Activated CD8-positive, alpha-beta memory T cell treated with anti-CD3 and anti-CD28 coated beads for 24 hours (primary cell): ENCODE measurements around the gene NEB.
"Not testable (repeated sequence)": the region's sequence is repeated elsewhere in the genome, so short reads cannot be mapped to it uniquely, and the experiment has no call there.

ENCODE experiments used
- DNase-seq: peaks from one replicate; pipeline ENCODE4 v3.0.0-alpha.2; 2020

Gene NEB

GRCh38 chr2:151688719-151689118 lies 45.6 kb downstream of the NEB start:
- DNase-seq, result no peak

GRCh38 chr2:151682459-151683003 lies 51.7 kb downstream of the NEB start:
- no peak for DNase-seq

- DNase-seq, result no peak
These were observed 53.2 kb downstream of the NEB start for GRCh38 chr2:151681051-151681450.

GRCh38 chr2:151679994-151680393 lies 54.3 kb downstream of the NEB start:
- DNase-seq, result no peak

GRCh38 chr2:151678849-151679248 lies 55.4 kb downstream of the NEB start:
- DNase-seq, result no peak

- no peak for DNase-seq
These were observed 61.3 kb downstream of the NEB start for GRCh38 chr2:151673016-151673415.

- DNase-seq, result no peak
These were observed 62.0 kb downstream of the NEB start for GRCh38 chr2:151672277-151672676.

GRCh38 chr2:151670846-151671597 lies 63.3 kb downstream of the NEB start:
- no peak for DNase-seq

GRCh38 chr2:151670346-151670745 lies 63.9 kb downstream of the NEB start:
- no peak for DNase-seq

GRCh38 chr2:151669585-151670081 lies 64.6 kb downstream of the NEB start:
- no peak for DNase-seq

GRCh38 chr2:151668737-151669136 lies 65.5 kb downstream of the NEB start:
- no peak for DNase-seq

GRCh38 chr2:151665959-151666358 lies 68.3 kb downstream of the NEB start:
- no peak for DNase-seq

- DNase-seq, result no peak
These were observed 69.8 kb downstream of the NEB start for GRCh38 chr2:151664520-151664919.

GRCh38 chr2:151661625-151662024 lies 72.7 kb downstream of the NEB start:
- DNase-seq, result no peak

GRCh38 chr2:151658081-151658480 lies 76.2 kb downstream of the NEB start:
- DNase-seq, result no peak

- DNase-seq, result no peak
These were observed 76.6 kb downstream of the NEB start for GRCh38 chr2:151657667-151658076.

- DNase-seq, result no peak
These were observed 78.4 kb downstream of the NEB start for GRCh38 chr2:151655663-151656398.

GRCh38 chr2:151654891-151655290 lies 79.4 kb downstream of the NEB start:
- no peak for DNase-seq

GRCh38 chr2:151654085-151654484 lies 80.2 kb downstream of the NEB start:
- no peak for DNase-seq

GRCh38 chr2:151651274-151651673 lies 83.0 kb downstream of the NEB start:
- DNase-seq, result no peak

- no peak for DNase-seq
These were observed 83.8 kb downstream of the NEB start for GRCh38 chr2:151650456-151650855.

GRCh38 chr2:151649966-151650365 lies 84.3 kb downstream of the NEB start:
- no peak for DNase-seq

- DNase-seq, result no peak
These were observed 84.9 kb downstream of the NEB start for GRCh38 chr2:151649400-151649799.

GRCh38 chr2:151646512-151646911 lies 87.8 kb downstream of the NEB start:
- DNase-seq, result not testable (repeated sequence)
